GM12865 (cell line): ENCODE data around the gene KLHL28.

Experiments used
- DNase-seq: peaks from one replicate; pipeline ENCODE4 v3.0.0; 2010; ENCODE audit warnings: low read depth
- H3K4me3 ChIP-seq: 2 replicates; pipeline ENCODE4 v1.5.1; 2011; ENCODE audit warnings: mild to moderate bottlenecking, low read depth, low read length, control low read depth
- CTCF ChIP-seq: IDR thresholded peaks from 2 replicates; pipeline ENCODE4 v1.5.1; 2011; ENCODE audit warnings: low read length, control low read depth, low read depth, inconsistent platforms; ENCODE audit not compliant: insufficient read depth; ENCODE audit errors: missing control alignments

Gene KLHL28

GRCh38 chr14:44970907-44971306, 9.2 kb upstream of the KLHL28 start:
- no peak for TF ChIP-seq CTCF
- peak; percentile 33 for DNase-seq
- no peak overlapping the region for H3K4me3 ChIP-seq

GRCh38 chr14:44968714-44969113, 7.0 kb upstream of the KLHL28 start:
- H3K4me3 ChIP-seq: no peak overlapping the region
- no peak for TF ChIP-seq CTCF
- DNase-seq: no peak

- peak overlapping the region; percentile 73 for H3K4me3 ChIP-seq
- DNase-seq: peak; percentile 17
- no peak for TF ChIP-seq CTCF
These were observed 5.0 kb upstream of the KLHL28 start for GRCh38 chr14:44966601-44967336.

- no peak for TF ChIP-seq CTCF
- peak; percentile 19 for DNase-seq
- H3K4me3 ChIP-seq: peak overlapping the region; percentile 73
These were observed 2.1 kb upstream of the KLHL28 start for GRCh38 chr14:44963775-44964380.

DNA sequence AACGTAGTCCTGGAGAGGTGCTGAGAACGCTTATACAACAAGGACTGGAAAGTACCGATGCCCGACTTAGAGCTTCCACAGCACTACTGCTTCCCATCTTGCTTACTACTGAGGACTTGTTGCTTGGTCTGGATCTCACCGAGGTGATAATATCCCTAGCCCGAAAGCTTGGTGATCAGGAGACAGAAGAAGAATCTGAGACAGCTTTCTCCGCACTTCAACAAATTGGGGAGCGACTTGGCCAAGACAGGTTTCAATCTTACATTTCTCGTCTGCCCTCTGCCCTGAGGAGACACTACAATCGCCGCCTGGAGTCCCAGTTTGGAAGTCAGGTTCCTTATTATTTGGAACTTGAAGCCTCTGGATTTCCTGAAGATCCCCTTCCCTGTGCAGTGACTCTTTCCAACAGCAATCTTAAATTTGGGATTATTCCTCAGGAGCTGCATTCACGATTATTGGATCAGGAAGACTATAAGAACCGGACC, 1.3 kb upstream of the KLHL28 start:
- no peak for DNase-seq
- no peak for TF ChIP-seq CTCF
- peak overlapping the region; percentile 73 for H3K4me3 ChIP-seq

GRCh38 chr14:44962334-44963043, 742 bp upstream of the KLHL28 start:
- peak overlapping the region; percentile 73 for H3K4me3 ChIP-seq
- DNase-seq: peak; percentile 57
- no peak for TF ChIP-seq CTCF
